Lung (tissue), 12 donors: Measurements from ENCODE around the gene NDUFAF3. TPM values are rescaled to one million over a fixed set of nuclear protein-coding genes. Genes with fewer than 3 reads are reported as not detected.

Experiments used
- ATAC-seq: fragments of 200-7000 bp; cut with Tn5 transposase; one replicate; pipeline ENCODE4 v1.9.1; 2020; ENCODE audit warnings: moderate number of reproducible peaks; ENCODE audit not compliant: insufficient read depth, low FRiP score
- DNase-seq, 3 donors: peaks; one replicate each; pipeline ENCODE4 v3.0.0-alpha.2; 2013 to 2017
- H3K27ac ChIP-seq, 2 donors: one replicate each; pipeline ENCODE4 v1.5.1; 2013; ENCODE audit warnings: mild to moderate bottlenecking in 2 of 2, moderate library complexity in 2 of 2, control low read depth in 1 of 2, inconsistent platforms in 1 of 2, low read depth in 1 of 2, low read length in 1 of 2
- H3K27me3 ChIP-seq, 3 donors: one replicate each; pipeline ENCODE4 v1.5.1; 2013; ENCODE audit warnings: low read length in 2 of 3; ENCODE audit not compliant: control insufficient read depth in 3 of 3, insufficient read depth in 3 of 3
- H3K36me3 ChIP-seq, 4 donors: one replicate each; pipeline ENCODE4 v1.5.1; 2013; ENCODE audit warnings: low read length in 4 of 4, mild to moderate bottlenecking in 1 of 4, moderate library complexity in 1 of 4; ENCODE audit not compliant: control insufficient read depth in 4 of 4, insufficient read depth in 4 of 4
- H3K4me1 ChIP-seq, 5 donors: one replicate each; pipeline ENCODE4 v1.5.1; 2013; ENCODE audit warnings: low read length in 5 of 5, mild to moderate bottlenecking in 2 of 5, moderate library complexity in 1 of 5; ENCODE audit not compliant: control insufficient read depth in 5 of 5, insufficient read depth in 5 of 5
- H3K4me3 ChIP-seq: one replicate; pipeline ENCODE4 v1.5.1; 2013; ENCODE audit warnings: mild to moderate bottlenecking, control low read depth, moderate library complexity
- H3K9ac ChIP-seq, 2 donors: one replicate each; pipeline ENCODE4 v1.5.1; 2013; ENCODE audit warnings: low read length in 2 of 2, control low read depth in 1 of 2; ENCODE audit not compliant: insufficient read depth in 1 of 2
- H3K9me3 ChIP-seq, 4 donors: one replicate each; pipeline ENCODE4 v1.5.1; 2013; ENCODE audit warnings: low read length in 3 of 4, mild to moderate bottlenecking in 1 of 4, moderate library complexity in 1 of 4; ENCODE audit not compliant: control insufficient read depth in 4 of 4, insufficient read depth in 3 of 4
- CTCF ChIP-seq: IDR thresholded peaks from 2 replicates; pipeline ENCODE4 v1.5.1; 2012; ENCODE audit warnings: mild to moderate bottlenecking; ENCODE audit errors: control extremely low read depth, extremely low read depth
- WGBS, 2 donors: extraction: QIAGEN DNeasy Blood & Tissue Kit; methylation state at CpG; one replicate each; pipeline ENCODE4 v1.1.7; 2013; 5-methylcytosine and 5-hydroxymethylcytosine counted together
- polyA plus RNA-seq, 2 donors: library from polyadenylated mRNA; stranded (reverse); fragments of 200-250 nt; gene quantifications; one replicate each; pipeline ENCODE4 v1.2.1, GENCODE V29; 2013
- total RNA-seq, 2 donors: library from RNA; depleted of rRNA in 1 of 2; stranded (reverse); fragments of >200 nt in 1 of 2; gene quantifications; one replicate each; pipeline ENCODE4 v1.2.1, GENCODE V29; 2014 to 2021
- donor health status: control.
- donor health status: control.
- donor health status: Bipolar disorder and iron deficiency.
- donor health status: healthy.
- donor health status: DM: yes; HTN: yes; CAD: no.

Gene NDUFAF3
- total and polyA plus RNA-seq, 4 donors: 49.9 to 143 (median 110) TPM

- H3K4me1 ChIP-seq: peaks cover 8 to 21% (median 11%) of the 10 kb centered on the region in 5 donors
- H3K9ac ChIP-seq: no peak overlapping the region
- DNase-seq (no peak), ATAC-seq (no peak)
- peaks cover 0 to 12% (median 3%) of the 10 kb centered on the region in 4 donors for H3K36me3 ChIP-seq
- TF ChIP-seq CTCF: no peak
- H3K27ac ChIP-seq: no peak overlapping the region
- no peaks in the 10 kb centered on the region for H3K27me3 ChIP-seq
- no peak overlapping the region for H3K4me3 ChIP-seq
- H3K9me3 ChIP-seq: no peaks in the 10 kb centered on the region
Observed at GRCh38 chr3:48993834-48994233, 28.1 kb upstream of the NDUFAF3 start.

DNA sequence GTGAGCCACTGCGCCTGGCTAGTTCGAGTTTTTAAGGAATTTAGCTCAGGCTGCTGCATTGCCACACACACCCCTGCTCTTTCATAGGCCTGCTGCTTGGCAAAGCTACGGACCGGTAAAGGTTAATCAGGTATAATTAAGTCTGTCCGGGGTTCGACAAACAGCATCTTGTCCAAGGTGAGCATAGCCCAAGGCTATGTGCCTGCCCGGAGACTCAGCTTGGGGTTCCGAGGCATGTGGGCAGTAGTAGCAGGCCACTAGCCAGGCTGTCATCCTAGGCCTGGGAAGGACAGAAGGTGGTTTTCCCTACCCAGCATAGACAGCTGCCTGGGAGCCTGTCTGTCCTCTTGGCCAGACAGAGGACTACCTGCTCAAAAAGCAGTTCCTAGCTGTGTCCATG is 25.3 kb upstream of the NDUFAF3 start:
- peaks cover 2 to 10% (median 4%) of the 10 kb centered on the region in 5 donors for H3K4me1 ChIP-seq
- DNase-seq: no peak
- H3K36me3 ChIP-seq: peaks cover 0 to 12% (median 3%) of the 10 kb centered on the region in 4 donors
- no peak overlapping the region for H3K27ac ChIP-seq
- 97 to 98% methylated on average over 8 of the region's 8 CpGs for WGBS, 2 donors
- H3K4me3 ChIP-seq: no peak overlapping the region
- ATAC-seq: no peak
- H3K9ac ChIP-seq: no peak overlapping the region
- no peaks in the 10 kb centered on the region for H3K27me3 ChIP-seq
- no peaks in the 10 kb centered on the region for H3K9me3 ChIP-seq
- no peak for TF ChIP-seq CTCF

- DNase-seq (no peak), ATAC-seq (no peak)
- Histone ChIP-seq H3K36me3 (peaks cover 0 to 12% (median 1%) of the 10 kb centered on the region in 4 donors), H3K27ac (no peak overlapping the region), H3K4me3 (no peak overlapping the region), H3K9ac (no peak overlapping the region), H3K4me1 (peaks cover 0 to 9% (median 0%) of the 10 kb centered on the region in 5 donors), H3K27me3 (no peaks in the 10 kb centered on the region), H3K9me3 (no peaks in the 10 kb centered on the region)
- no peak for TF ChIP-seq CTCF
- WGBS, 2 donors: 87 to 89% methylated on average over 8 of the region's 8 CpGs
Observed at GRCh38 chr3:48997102-48997635, 24.8 kb upstream of the NDUFAF3 start.
